Measurements from ENCODE around the gene NIM1K.

GRCh38 chr5:43242196-43242595 lies 50.2 kb downstream of the NIM1K start:
- no peak for TF ChIP-seq CTCF (IDR thresholded peaks at IDR 0.05)
- no peak for TF ChIP-seq ZFX (IDR thresholded peaks at IDR 0.05; ENCODE audit: borderline replicate concordance)
